HL-60/S4 treated with phorbol 12-myristate 13-acetate at 8.2 ng/mL for 4 days and 3 days (cell line): ENCODE results near the gene TMEM272.

Experiments
- in situ Hi-C: fragments of 300-500 bp; cut with MboI; formaldehyde crosslinking; loops from 2 replicates; pipeline ENCODE4 v1.15.0; 2022; ENCODE audit warnings: low sequenced_read_pairs

TMEM272 gene

DNA sequence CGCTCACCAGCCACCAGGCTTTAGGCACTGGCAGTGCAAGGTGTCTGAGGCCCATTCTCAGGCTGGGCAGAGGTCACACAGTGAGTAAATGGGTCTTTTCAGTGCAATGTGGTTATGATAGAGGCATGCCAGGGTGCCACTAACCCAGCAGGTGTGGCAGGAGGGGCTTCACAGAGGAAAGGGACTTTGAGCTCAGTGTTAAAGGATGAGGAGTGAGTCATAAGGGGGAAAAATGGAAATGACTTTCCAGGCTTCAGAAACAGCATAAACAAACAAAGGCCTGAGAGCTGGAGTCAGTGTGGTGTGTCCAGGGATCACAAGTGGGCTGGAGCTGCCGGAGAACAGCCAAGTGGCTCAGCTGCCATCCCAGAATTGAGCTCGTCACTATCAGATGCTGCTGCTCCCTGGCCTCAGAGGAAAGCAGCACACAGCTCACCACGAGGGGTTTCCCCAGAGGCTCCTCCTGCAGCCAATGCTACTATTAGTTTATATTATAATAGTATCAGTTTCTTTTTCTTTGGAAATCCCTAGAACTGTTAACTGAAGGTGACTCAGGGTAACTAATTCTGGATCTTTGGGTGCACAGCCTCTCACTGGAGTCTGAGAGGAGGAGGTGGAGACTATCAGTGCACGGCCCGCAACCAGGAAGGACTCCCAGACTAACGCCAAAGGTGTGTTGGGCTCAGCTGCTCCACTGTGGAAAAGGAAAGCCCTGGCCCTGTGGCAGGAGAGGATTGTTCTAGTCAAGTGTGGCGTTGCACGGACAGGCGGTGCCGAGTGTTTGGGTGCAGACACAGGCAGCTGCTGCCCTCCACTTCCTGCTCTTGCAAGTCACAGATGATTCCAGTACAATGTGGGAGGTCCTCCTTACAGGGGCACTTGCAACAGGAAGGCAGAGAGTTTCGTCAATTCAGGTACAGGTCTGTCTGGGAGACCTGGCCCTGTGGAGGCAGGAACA is 80.5 kb downstream of the TMEM272 start:
- in situ Hi-C loops, result loop anchor here (25.0 kb wide), 1 partner anchor 327 kb away; no protein-coding TSS in a partner anchor

GRCh38 chr13:51763486-51763885 is 81.5 kb downstream of the TMEM272 start:
- in situ Hi-C loops, result loop anchor here (25.0 kb wide), 1 partner anchor 326 kb away; no protein-coding TSS in a partner anchor
